ENCODE results near the gene DCAF6. TPM values are rescaled to one million over a fixed set of nuclear protein-coding genes. Genes with fewer than 3 reads are reported as not detected.

Gene DCAF6
- total and polyA plus RNA-seq, 4 donors, result 33.5 to 105 (median 71.1) TPM

DNA sequence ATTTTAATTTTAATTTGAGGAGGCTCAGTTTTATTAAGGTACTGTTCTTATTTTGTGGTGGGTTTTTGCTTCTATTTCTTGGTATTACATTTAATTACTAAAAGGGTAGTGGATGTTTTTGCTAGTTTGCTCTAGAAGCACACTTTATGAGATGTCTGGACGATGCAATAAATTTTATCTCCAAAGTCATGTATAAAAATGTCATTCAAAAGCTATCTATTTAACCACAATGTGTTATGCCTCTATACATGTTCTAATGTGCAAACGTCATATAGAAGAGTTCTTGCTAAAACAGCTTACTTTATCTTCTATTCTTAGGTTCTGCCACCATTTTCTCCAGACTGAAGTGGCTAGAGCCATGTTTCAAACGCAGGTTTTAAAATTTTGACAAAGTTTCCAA lies 13.3 kb downstream of the DCAF6 start:
- no peak overlapping the region for H3K4me3 ChIP-seq (ENCODE audit: low read depth in 1 of 3, low read length in 3 of 3)
- H3K27ac ChIP-seq (ENCODE audit: low read depth in 1 of 2, low read length in 2 of 2), result no peak overlapping the region
- H3K9ac ChIP-seq (ENCODE audit: low read depth in 1 of 2, low read length in 2 of 2), result no peak overlapping the region
- H3K36me3 ChIP-seq (ENCODE audit: control insufficient read depth in 4 of 4, insufficient read depth in 3 of 4, low read depth in 1 of 4, low read length in 3 of 4), result peaks cover 6 to 19% (median 7%) of the 10 kb centered on the region in 4 donors
- DNase-seq (ENCODE audit: low spot score), result no peak
- no peak for TF ChIP-seq TAF1 (conservative IDR thresholded peaks at IDR 0.05)
- H3K4me1 ChIP-seq (ENCODE audit: control insufficient read depth in 4 of 4, insufficient read depth in 4 of 4, low read length in 3 of 4), result peaks cover 6 to 33% (median 15%) of the 10 kb centered on the region in 4 donors
- 90% methylated on average over 3 of the region's 3 CpGs for WGBS
- H3K27me3 ChIP-seq (ENCODE audit: control insufficient read depth in 4 of 4, insufficient read depth in 4 of 4, low read length in 3 of 4), result no peaks in the 10 kb centered on the region
- no peaks in the 10 kb centered on the region for H3K9me3 ChIP-seq (ENCODE audit: control insufficient read depth in 4 of 4, low read length in 3 of 4)

DNA sequence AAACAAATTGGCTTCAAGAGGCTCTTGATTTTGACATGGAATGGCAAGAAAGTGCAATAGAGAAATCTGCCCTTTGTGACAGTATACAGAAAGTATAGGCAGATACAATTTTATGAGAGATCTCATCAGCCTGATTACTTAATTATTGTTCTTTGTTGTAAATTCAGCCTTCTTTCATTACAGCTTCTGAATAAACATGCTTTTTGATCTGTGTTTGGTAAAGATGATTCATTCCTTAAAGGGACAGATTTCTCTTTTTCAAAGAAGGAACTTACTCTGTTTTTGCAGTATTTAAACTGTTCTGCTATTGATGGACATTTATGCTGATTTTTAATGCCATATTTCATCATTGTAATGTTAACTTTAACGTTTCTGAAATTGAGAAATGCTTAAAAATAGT lies 14.1 kb downstream of the DCAF6 start:
- no peak for DNase-seq (ENCODE audit: low spot score)
- 32% methylated on average over 1 of the region's 1 CpG for WGBS
- TF ChIP-seq JUND (IDR thresholded peaks at IDR 0.05), result peak in 1 of 2 donors; percentile 55
- TF ChIP-seq FOXA1 (IDR thresholded peaks at IDR 0.05), result no peak
- TF ChIP-seq, protein P1, sequence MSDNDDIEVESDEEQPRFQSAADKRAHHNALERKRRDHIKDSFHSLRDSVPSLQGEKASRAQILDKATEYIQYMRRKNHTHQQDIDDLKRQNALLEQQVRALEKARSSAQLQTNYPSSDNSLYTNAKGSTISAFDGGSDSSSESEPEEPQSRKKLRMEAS (IDR thresholded peaks at IDR 0.05), result peak; percentile 16
- peak; percentile 44 for TF ChIP-seq FOXA2 (IDR thresholded peaks at IDR 0.05)
- TF ChIP-seq HNF4A (conservative IDR thresholded peaks at IDR 0.05), result no peak
- H3K36me3 ChIP-seq (ENCODE audit: control insufficient read depth in 4 of 4, insufficient read depth in 3 of 4, low read depth in 1 of 4, low read length in 3 of 4), result peaks cover 7 to 27% (median 9%) of the 10 kb centered on the region in 4 donors
- H3K27ac ChIP-seq (ENCODE audit: low read depth in 1 of 2, low read length in 2 of 2), result peak overlapping the region in 1 of 2 donors; percentile 1
- H3K4me1 ChIP-seq (ENCODE audit: control insufficient read depth in 4 of 4, insufficient read depth in 4 of 4, low read length in 3 of 4), result peaks cover 6 to 33% (median 15%) of the 10 kb centered on the region in 4 donors
- H3K4me3 ChIP-seq (ENCODE audit: low read depth in 1 of 3, low read length in 3 of 3), result no peak overlapping the region
- no peak overlapping the region for H3K9ac ChIP-seq (ENCODE audit: low read depth in 1 of 2, low read length in 2 of 2)
- H3K9me3 ChIP-seq (ENCODE audit: control insufficient read depth in 4 of 4, low read length in 3 of 4), result no peaks in the 10 kb centered on the region
- no peaks in the 10 kb centered on the region for H3K27me3 ChIP-seq (ENCODE audit: control insufficient read depth in 4 of 4, insufficient read depth in 4 of 4, low read length in 3 of 4)

DNA sequence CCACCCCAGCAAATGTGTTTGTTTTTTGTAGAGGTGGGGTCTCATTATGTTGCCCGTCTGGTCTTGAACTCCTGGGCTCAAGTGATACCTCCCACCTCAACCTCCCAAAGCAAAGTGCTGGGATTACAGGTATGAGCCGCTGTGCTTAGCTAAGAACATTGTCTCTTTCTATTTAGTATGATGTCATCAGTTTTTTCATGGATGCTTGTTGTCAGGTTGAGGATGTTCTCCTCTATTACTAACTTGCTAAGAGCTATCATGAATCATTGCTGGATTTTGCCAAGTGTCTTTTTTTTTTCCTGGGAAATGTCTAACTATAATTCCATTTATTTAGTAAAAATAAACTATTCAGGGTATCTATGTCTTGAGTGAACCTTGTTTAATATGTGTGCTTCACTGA lies 19.4 kb downstream of the DCAF6 start:
- Histone ChIP-seq H3K27ac (ENCODE audit: low read depth in 1 of 2, low read length in 2 of 2) (no peak overlapping the region), H3K4me3 (ENCODE audit: low read depth in 1 of 3, low read length in 3 of 3) (no peak overlapping the region), H3K27me3 (ENCODE audit: control insufficient read depth in 4 of 4, insufficient read depth in 4 of 4, low read length in 3 of 4) (no peaks in the 10 kb centered on the region), H3K9me3 (ENCODE audit: control insufficient read depth in 4 of 4, low read length in 3 of 4) (no peaks in the 10 kb centered on the region), H3K4me1 (ENCODE audit: control insufficient read depth in 4 of 4, insufficient read depth in 4 of 4, low read length in 3 of 4) (peaks cover 0 to 6% (median 3%) of the 10 kb centered on the region in 4 donors), H3K36me3 (ENCODE audit: control insufficient read depth in 4 of 4, insufficient read depth in 3 of 4, low read depth in 1 of 4, low read length in 3 of 4) (peaks cover 8 to 28% (median 9%) of the 10 kb centered on the region in 4 donors), H3K9ac (ENCODE audit: low read depth in 1 of 2, low read length in 2 of 2) (no peak overlapping the region)
- TF ChIP-seq EGR1 (IDR thresholded peaks at IDR 0.05; ENCODE audit: low read depth in 2 of 2), result no peak
- TF ChIP-seq SP1 (IDR thresholded peaks at IDR 0.05), result no peak
- 97% methylated on average over 2 of the region's 2 CpGs for WGBS
- no peak for DNase-seq (ENCODE audit: low spot score)

DNA sequence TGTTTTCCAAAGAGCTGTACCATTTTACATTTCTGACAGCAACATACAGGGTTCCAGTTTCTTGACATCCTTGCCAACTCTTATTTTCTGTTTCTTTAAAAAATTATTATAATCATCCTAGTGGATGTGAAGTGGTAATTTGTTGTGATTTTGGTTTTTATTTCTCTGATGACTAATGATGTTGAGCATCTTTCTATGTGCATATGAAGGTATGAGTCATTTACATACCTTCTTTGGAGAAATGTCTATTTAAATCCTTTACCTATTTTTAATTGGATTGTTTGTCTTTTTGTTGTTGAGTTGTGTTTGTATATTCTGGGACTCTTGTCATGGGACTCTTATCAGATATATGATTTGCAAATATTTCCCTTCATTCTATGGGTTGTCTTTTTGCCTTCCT lies 21.2 kb downstream of the DCAF6 start:
- H3K27me3 ChIP-seq (ENCODE audit: control insufficient read depth in 4 of 4, insufficient read depth in 4 of 4, low read length in 3 of 4), result no peaks in the 10 kb centered on the region
- H3K4me1 ChIP-seq (ENCODE audit: control insufficient read depth in 4 of 4, insufficient read depth in 4 of 4, low read length in 3 of 4), result peaks cover 0 to 8% (median 2%) of the 10 kb centered on the region in 4 donors
- no peaks in the 10 kb centered on the region for H3K9me3 ChIP-seq (ENCODE audit: control insufficient read depth in 4 of 4, low read length in 3 of 4)
- H3K27ac ChIP-seq (ENCODE audit: low read depth in 1 of 2, low read length in 2 of 2), result no peak overlapping the region
- H3K4me3 ChIP-seq (ENCODE audit: low read depth in 1 of 3, low read length in 3 of 3), result no peak overlapping the region
- no peak for DNase-seq (ENCODE audit: low spot score)
- H3K36me3 ChIP-seq (ENCODE audit: control insufficient read depth in 4 of 4, insufficient read depth in 3 of 4, low read depth in 1 of 4, low read length in 3 of 4), result peaks cover 4 to 27% (median 6%) of the 10 kb centered on the region in 4 donors
- H3K9ac ChIP-seq (ENCODE audit: low read depth in 1 of 2, low read length in 2 of 2), result no peak overlapping the region
- TF ChIP-seq FOXA2 (IDR thresholded peaks at IDR 0.05) (no peak), HNF4G (IDR thresholded peaks at IDR 0.05) (no peak), YY1 (IDR thresholded peaks at IDR 0.05) (no peak), HNF4A (conservative IDR thresholded peaks at IDR 0.05) (no peak), FOXA1 (IDR thresholded peaks at IDR 0.05) (no peak), RXRA (IDR thresholded peaks at IDR 0.05) (no peak), RAD21 (IDR thresholded peaks at IDR 0.05) (no peak), GABPA (IDR thresholded peaks at IDR 0.05 in 1 of 2, conservative IDR thresholded peaks at IDR 0.05 in 1 of 2) (no peak), TAF1 (conservative IDR thresholded peaks at IDR 0.05) (no peak), NR2F2 (IDR thresholded peaks at IDR 0.05) (no peak)
- TF ChIP-seq, protein P1 (IDR thresholded peaks at IDR 0.05), result no peak
- TF ChIP-seq, protein P2, sequence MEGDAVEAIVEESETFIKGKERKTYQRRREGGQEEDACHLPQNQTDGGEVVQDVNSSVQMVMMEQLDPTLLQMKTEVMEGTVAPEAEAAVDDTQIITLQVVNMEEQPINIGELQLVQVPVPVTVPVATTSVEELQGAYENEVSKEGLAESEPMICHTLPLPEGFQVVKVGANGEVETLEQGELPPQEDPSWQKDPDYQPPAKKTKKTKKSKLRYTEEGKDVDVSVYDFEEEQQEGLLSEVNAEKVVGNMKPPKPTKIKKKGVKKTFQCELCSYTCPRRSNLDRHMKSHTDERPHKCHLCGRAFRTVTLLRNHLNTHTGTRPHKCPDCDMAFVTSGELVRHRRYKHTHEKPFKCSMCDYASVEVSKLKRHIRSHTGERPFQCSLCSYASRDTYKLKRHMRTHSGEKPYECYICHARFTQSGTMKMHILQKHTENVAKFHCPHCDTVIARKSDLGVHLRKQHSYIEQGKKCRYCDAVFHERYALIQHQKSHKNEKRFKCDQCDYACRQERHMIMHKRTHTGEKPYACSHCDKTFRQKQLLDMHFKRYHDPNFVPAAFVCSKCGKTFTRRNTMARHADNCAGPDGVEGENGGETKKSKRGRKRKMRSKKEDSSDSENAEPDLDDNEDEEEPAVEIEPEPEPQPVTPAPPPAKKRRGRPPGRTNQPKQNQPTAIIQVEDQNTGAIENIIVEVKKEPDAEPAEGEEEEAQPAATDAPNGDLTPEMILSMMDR (IDR thresholded peaks at IDR 0.05; ENCODE audit: low read depth, low read length, missing input control), result no peak
- TF ChIP-seq, protein P3, sequence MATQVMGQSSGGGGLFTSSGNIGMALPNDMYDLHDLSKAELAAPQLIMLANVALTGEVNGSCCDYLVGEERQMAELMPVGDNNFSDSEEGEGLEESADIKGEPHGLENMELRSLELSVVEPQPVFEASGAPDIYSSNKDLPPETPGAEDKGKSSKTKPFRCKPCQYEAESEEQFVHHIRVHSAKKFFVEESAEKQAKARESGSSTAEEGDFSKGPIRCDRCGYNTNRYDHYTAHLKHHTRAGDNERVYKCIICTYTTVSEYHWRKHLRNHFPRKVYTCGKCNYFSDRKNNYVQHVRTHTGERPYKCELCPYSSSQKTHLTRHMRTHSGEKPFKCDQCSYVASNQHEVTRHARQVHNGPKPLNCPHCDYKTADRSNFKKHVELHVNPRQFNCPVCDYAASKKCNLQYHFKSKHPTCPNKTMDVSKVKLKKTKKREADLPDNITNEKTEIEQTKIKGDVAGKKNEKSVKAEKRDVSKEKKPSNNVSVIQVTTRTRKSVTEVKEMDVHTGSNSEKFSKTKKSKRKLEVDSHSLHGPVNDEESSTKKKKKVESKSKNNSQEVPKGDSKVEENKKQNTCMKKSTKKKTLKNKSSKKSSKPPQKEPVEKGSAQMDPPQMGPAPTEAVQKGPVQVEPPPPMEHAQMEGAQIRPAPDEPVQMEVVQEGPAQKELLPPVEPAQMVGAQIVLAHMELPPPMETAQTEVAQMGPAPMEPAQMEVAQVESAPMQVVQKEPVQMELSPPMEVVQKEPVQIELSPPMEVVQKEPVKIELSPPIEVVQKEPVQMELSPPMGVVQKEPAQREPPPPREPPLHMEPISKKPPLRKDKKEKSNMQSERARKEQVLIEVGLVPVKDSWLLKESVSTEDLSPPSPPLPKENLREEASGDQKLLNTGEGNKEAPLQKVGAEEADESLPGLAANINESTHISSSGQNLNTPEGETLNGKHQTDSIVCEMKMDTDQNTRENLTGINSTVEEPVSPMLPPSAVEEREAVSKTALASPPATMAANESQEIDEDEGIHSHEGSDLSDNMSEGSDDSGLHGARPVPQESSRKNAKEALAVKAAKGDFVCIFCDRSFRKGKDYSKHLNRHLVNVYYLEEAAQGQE (IDR thresholded peaks at IDR 0.05), result no peak
- TF ChIP-seq, protein P4, sequence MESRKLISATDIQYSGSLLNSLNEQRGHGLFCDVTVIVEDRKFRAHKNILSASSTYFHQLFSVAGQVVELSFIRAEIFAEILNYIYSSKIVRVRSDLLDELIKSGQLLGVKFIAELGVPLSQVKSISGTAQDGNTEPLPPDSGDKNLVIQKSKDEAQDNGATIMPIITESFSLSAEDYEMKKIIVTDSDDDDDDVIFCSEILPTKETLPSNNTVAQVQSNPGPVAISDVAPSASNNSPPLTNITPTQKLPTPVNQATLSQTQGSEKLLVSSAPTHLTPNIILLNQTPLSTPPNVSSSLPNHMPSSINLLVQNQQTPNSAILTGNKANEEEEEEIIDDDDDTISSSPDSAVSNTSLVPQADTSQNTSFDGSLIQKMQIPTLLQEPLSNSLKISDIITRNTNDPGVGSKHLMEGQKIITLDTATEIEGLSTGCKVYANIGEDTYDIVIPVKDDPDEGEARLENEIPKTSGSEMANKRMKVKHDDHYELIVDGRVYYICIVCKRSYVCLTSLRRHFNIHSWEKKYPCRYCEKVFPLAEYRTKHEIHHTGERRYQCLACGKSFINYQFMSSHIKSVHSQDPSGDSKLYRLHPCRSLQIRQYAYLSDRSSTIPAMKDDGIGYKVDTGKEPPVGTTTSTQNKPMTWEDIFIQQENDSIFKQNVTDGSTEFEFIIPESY (IDR thresholded peaks at IDR 0.05), result no peak
